Body of pancreas (tissue), 4 donors: Measurements from ENCODE around the gene LCT.

ENCODE experiments used
- POLR2A ChIP-seq, 3 donors: fragments of 450-650 bp; IDR thresholded peaks; one replicate each; pipeline ENCODE4 v1.6.1; 2016; ENCODE audit warnings: antibody characterized with exemption in 3 of 3, mild to moderate bottlenecking in 2 of 3
- TF ChIP-seq, protein P1 (sequence below), 7 experiments: fragments of 450-650 bp in 4 of 7; fragments of 200-600 bp in 3 of 7; sonication (generic) in 3 of 7; IDR thresholded peaks; one replicate each; pipeline ENCODE4 v1.5.1; 2016 to 2019; ENCODE audit warnings: antibody characterized with exemption in 7 of 7

DNA sequence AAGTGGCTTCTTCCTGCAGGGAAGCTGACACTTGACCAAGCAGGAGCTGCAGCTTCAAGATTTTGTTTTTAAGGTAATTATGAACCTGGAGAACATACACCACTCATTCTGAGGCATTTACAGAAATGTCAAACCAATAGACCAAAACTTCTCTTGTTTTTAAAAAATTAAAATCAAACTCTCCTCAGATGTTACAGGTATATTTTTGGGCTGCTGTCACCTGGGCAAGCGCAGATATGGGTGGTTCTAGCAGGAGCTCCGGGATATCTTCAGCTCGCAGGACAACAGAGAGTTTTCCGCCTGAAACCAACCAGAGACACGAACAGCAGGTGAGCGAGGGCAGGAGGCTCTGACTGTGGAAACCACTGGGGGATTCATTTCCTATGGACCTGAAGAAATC lies 4.1 kb downstream of the LCT start:
- no peak for TF ChIP-seq POLR2A (IDR thresholded peaks at IDR 0.05)
- TF ChIP-seq, protein P1, sequence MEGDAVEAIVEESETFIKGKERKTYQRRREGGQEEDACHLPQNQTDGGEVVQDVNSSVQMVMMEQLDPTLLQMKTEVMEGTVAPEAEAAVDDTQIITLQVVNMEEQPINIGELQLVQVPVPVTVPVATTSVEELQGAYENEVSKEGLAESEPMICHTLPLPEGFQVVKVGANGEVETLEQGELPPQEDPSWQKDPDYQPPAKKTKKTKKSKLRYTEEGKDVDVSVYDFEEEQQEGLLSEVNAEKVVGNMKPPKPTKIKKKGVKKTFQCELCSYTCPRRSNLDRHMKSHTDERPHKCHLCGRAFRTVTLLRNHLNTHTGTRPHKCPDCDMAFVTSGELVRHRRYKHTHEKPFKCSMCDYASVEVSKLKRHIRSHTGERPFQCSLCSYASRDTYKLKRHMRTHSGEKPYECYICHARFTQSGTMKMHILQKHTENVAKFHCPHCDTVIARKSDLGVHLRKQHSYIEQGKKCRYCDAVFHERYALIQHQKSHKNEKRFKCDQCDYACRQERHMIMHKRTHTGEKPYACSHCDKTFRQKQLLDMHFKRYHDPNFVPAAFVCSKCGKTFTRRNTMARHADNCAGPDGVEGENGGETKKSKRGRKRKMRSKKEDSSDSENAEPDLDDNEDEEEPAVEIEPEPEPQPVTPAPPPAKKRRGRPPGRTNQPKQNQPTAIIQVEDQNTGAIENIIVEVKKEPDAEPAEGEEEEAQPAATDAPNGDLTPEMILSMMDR (IDR thresholded peaks at IDR 0.05): no peak
